ENCODE results near the gene B3GALT4. TPM values are rescaled to one million over a fixed set of nuclear protein-coding genes. Genes with fewer than 3 reads are reported as not detected.

B3GALT4 gene
- total and polyA plus RNA-seq, 2 of the 13 experiments (the other 11 are each of a cell fraction or from before 2014, with no cell fraction given): 0.04 to 0.27 TPM

DNA sequence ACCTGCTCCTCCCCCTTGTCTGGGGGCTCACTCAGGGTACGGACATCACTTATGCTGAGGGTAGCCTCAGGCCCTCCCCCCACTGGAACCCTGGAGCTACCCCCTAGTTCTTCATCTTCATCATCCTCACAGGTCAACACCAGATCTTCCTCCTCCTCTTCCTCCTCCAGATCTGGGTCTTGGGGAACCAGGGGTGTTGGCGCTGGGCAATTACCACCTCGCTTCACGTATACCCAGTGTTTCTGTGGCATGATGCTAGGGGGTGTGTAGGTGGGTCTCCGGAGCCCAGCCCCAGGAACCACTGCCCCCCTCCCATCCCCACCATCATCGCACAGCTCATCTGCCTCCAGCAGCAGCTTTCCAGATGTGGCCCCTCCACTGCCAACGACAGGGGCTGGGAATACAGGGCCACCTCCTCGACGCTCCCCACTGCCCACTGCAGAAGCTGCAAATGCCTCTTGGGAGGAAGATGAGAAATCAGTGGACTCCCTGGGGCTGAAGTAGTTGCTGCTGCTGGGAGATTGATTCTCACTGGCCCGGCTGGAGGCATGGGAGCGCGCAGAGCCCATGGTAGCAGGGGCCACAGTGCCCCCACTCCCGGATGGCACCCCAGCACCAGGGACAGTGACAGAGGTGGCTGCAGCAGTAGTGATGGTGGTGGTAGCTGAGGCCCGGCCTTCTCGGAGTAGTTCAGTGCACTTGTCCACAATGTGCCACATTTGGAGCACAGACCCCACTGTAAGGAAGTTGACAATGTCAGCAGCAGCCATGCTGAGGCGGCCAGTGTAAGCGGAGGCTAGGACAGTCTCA lies 39.1 kb downstream of the B3GALT4 start:
- Histone ChIP-seq H3K27ac (ENCODE audit: extremely low read length, insufficient read depth, low read length) (peak overlapping the region; percentile 41), H3K4me2 (ENCODE audit: low read depth, low read length) (no peak overlapping the region), H3K9ac (ENCODE audit: insufficient read depth, low read depth, low read length) (no peak overlapping the region), H3K4me1 (ENCODE audit: insufficient read depth, low read length) (peaks cover 53% of the 10 kb centered on the region), H2AFZ (ENCODE audit: low read length) (no peak overlapping the region), H3K9me3 (ENCODE audit: low read length) (no peaks in the 10 kb centered on the region), H3K36me3 (replicated peaks in 1 of 2; ENCODE audit: control insufficient read depth in 1 of 2, insufficient read depth in 2 of 2, low read length in 2 of 2) (peaks cover 5 to 26% of the 10 kb centered on the region in 2 experiments), H3K27me3 (ENCODE audit: control insufficient read depth in 1 of 2, insufficient read depth in 2 of 2, low read length in 2 of 2) (no peaks in the 10 kb centered on the region; a peak in 1 of 5 replicates), H3K4me3 (replicated peaks in 1 of 3; ENCODE audit: insufficient read depth in 1 of 3, low read depth in 2 of 3, low read length in 3 of 3) (no peak overlapping the region), H4K20me1 (ENCODE audit: insufficient read depth, low read length) (peaks cover 3% of the 10 kb centered on the region; the same call in 1 of the 2 replicates), H3K79me2 (ENCODE audit: insufficient read depth, low read length) (peaks cover 27% of the 10 kb centered on the region)
- intact Hi-C loops (cut with micrococcal nuclease; ENCODE audit: unreplicated experiment): no loop called here
- in situ Hi-C loops (cut with HindIII; ENCODE audit: extremely low pct_ligation_motif_present, low pct_unique_long_range_greater_than_20kb): no loop called here
- ChIA-PET POLR2A (interaction anchor here (2.3 to 3.3 kb wide), 2 partner anchors 27 to 117 kb away, joined by 10 to 26 read pairs; partner anchors contain the start of genes PFDN6 and WDR46), CTCF (ENCODE audit: low intra/inter-chr PET ratio, low total read pairs) (no interaction called here)
- 93% methylated on average over 15 of the region's 17 CpGs for WGBS (ENCODE audit: low lambda C conversion rate)
- no peak for FAIRE-seq
- peak; percentile 36 for TF ChIP-seq AGO2 (optimal IDR thresholded peaks at IDR 0.05; ENCODE audit: low read depth, low read length)
- TF ChIP-seq ZXDC (CRISPR knock-in tag; IDR thresholded peaks at IDR 0.05): no peak
- no peak for ATAC-seq
- no TSS peak for BruUV-seq (replicated peaks)
- no peak for DNase-seq (ENCODE audit: low spot score)
